OCI-LY1 (cell line): Measurements from ENCODE around the gene SAMD13.

Experiments
- H2AFZ ChIP-seq: fragments of 200-600 bp; sonication (generic), shearing (Covaris generic); 2 replicates; pipeline ENCODE4 v1.6.0; 2014; ENCODE audit warnings: antibody characterized with exemption, mild to moderate bottlenecking, low read length
- H3F3A ChIP-seq: fragments of 200-600 bp; sonication (generic), shearing (Covaris generic); 2 replicates; pipeline ENCODE4 v1.6.0; 2014; ENCODE audit warnings: mild to moderate bottlenecking, antibody characterized with exemption, low read length, moderate library complexity; ENCODE audit not compliant: insufficient read depth
- H3K27ac ChIP-seq: fragments of 200-600 bp; sonication (generic); 2 replicates; pipeline ENCODE4 v1.5.1; 2014; ENCODE audit warnings: low read length, mixed run types, mild to moderate bottlenecking, low read depth; ENCODE audit not compliant: poor library complexity, severe bottlenecking
- H3K27me3 ChIP-seq: fragments of 200-600 bp; sonication (generic); 2 replicates; pipeline ENCODE4 v1.6.0; 2014; ENCODE audit warnings: antibody characterized with exemption, mild to moderate bottlenecking, low read length, moderate library complexity; ENCODE audit not compliant: insufficient read depth
- H3K36me3 ChIP-seq: fragments of 200-600 bp; sonication (generic); 2 replicates; pipeline ENCODE4 v1.6.1; 2014; ENCODE audit warnings: mild to moderate bottlenecking, antibody characterized with exemption, low read length, moderate library complexity, mixed read lengths; ENCODE audit not compliant: insufficient read depth
- H3K4me1 ChIP-seq: fragments of 200-600 bp; sonication (generic); 2 replicates; pipeline ENCODE4 v1.5.1; 2014; ENCODE audit warnings: mild to moderate bottlenecking, low read length, moderate library complexity; ENCODE audit not compliant: insufficient read depth, severe bottlenecking
- H3K4me2 ChIP-seq: fragments of 200-600 bp; sonication (generic), shearing (Covaris generic); 2 replicates; pipeline ENCODE4 v1.6.1; 2014; ENCODE audit warnings: low read length
- H3K4me3 ChIP-seq: fragments of 200-600 bp; sonication (generic); 2 replicates; pipeline ENCODE4 v1.5.1; 2014; ENCODE audit warnings: low read length, low read depth, mild to moderate bottlenecking, mixed read lengths; ENCODE audit not compliant: poor library complexity, severe bottlenecking
- H3K79me2 ChIP-seq: fragments of 200-600 bp; shearing (Covaris generic); 2 replicates; pipeline ENCODE4 v1.6.1; 2016; ENCODE audit warnings: mixed run types, low read length, mixed read lengths; ENCODE audit not compliant: insufficient read depth
- H3K9ac ChIP-seq: fragments of 200-600 bp; sonication (generic), shearing (Covaris generic); 2 replicates; pipeline ENCODE4 v1.6.1; 2014; ENCODE audit warnings: mild to moderate bottlenecking, low read length, mixed read lengths
- H3K9me2 ChIP-seq: fragments of 200-600 bp; sonication (generic), shearing (Covaris generic); 2 replicates; pipeline ENCODE4 v1.6.1; 2014; ENCODE audit warnings: low read depth, mild to moderate bottlenecking, low read length, mixed read lengths
- H3K9me3 ChIP-seq: fragments of 200-600 bp; shearing (Covaris generic); 2 replicates; pipeline ENCODE4 v1.6.1; 2014; ENCODE audit warnings: low read length, mixed read lengths
- H4K20me1 ChIP-seq: fragments of 200-600 bp; sonication (generic), shearing (Covaris generic); 2 replicates; pipeline ENCODE4 v1.6.0; 2016; ENCODE audit warnings: mild to moderate bottlenecking, low read length; ENCODE audit not compliant: insufficient read depth
- EZH2 ChIP-seq: fragments of 200-600 bp; sonication (generic), shearing (Covaris generic); IDR thresholded peaks from 2 replicates; pipeline ENCODE4 v1.8.0; 2017; ENCODE audit warnings: borderline replicate concordance, mixed run types, mild to moderate bottlenecking, antibody characterized with exemption, low read length, moderate library complexity, mixed read lengths
- TF ChIP-seq, protein P1 (sequence below): fragments of 200-600 bp; sonication (generic), shearing (Covaris generic); IDR thresholded peaks from 2 replicates; pipeline ENCODE4 v1.5.1; 2017; ENCODE audit warnings: mild to moderate bottlenecking, antibody characterized with exemption, low read length, moderate library complexity, mixed read lengths

SAMD13 gene

GRCh38 chr1:84347932-84348555 is 46.5 kb downstream of the SAMD13 start:
- Histone ChIP-seq H3K9me2 (no peaks in the 10 kb centered on the region), H3K4me2 (no peak overlapping the region), H3K36me3 (no peaks in the 10 kb centered on the region), H3K9ac (no peak overlapping the region), H3K9me3 (no peaks in the 10 kb centered on the region), H3K4me1 (peaks cover 4% of the 10 kb centered on the region), H2AFZ (no peak overlapping the region), H3K4me3 (no peak overlapping the region), H4K20me1 (no peaks in the 10 kb centered on the region), H3K27ac (no peak overlapping the region), H3K79me2 (no peaks in the 10 kb centered on the region), H3K27me3 (no peaks in the 10 kb centered on the region), H3F3A (no peaks in the 10 kb centered on the region)
- no peak for TF ChIP-seq EZH2

GRCh38 chr1:84348759-84349158 is 47.3 kb downstream of the SAMD13 start:
- TF ChIP-seq, protein P1, sequence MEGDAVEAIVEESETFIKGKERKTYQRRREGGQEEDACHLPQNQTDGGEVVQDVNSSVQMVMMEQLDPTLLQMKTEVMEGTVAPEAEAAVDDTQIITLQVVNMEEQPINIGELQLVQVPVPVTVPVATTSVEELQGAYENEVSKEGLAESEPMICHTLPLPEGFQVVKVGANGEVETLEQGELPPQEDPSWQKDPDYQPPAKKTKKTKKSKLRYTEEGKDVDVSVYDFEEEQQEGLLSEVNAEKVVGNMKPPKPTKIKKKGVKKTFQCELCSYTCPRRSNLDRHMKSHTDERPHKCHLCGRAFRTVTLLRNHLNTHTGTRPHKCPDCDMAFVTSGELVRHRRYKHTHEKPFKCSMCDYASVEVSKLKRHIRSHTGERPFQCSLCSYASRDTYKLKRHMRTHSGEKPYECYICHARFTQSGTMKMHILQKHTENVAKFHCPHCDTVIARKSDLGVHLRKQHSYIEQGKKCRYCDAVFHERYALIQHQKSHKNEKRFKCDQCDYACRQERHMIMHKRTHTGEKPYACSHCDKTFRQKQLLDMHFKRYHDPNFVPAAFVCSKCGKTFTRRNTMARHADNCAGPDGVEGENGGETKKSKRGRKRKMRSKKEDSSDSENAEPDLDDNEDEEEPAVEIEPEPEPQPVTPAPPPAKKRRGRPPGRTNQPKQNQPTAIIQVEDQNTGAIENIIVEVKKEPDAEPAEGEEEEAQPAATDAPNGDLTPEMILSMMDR: no peak
- no peak for TF ChIP-seq EZH2
- Histone ChIP-seq H3K9me2 (no peaks in the 10 kb centered on the region), H3K9ac (no peak overlapping the region), H3K79me2 (no peaks in the 10 kb centered on the region), H3K4me1 (peaks cover 4% of the 10 kb centered on the region), H3K4me3 (no peak overlapping the region), H3K9me3 (no peaks in the 10 kb centered on the region), H2AFZ (no peak overlapping the region), H3K4me2 (no peak overlapping the region), H3K27me3 (no peaks in the 10 kb centered on the region), H4K20me1 (no peaks in the 10 kb centered on the region), H3K36me3 (no peaks in the 10 kb centered on the region), H3F3A (no peaks in the 10 kb centered on the region), H3K27ac (no peak overlapping the region)

GRCh38 chr1:84350104-84350503 is 48.6 kb downstream of the SAMD13 start:
- no peaks in the 10 kb centered on the region for H3K79me2 ChIP-seq

More at GRCh38 chr1:84350104-84350503, 48.6 kb downstream of the SAMD13 start:
- Histone ChIP-seq H3K9ac (no peak overlapping the region), H3K4me3 (no peak overlapping the region), H3K36me3 (no peaks in the 10 kb centered on the region), H2AFZ (no peak overlapping the region), H3K27me3 (no peaks in the 10 kb centered on the region), H3K27ac (no peak overlapping the region), H3K4me2 (no peak overlapping the region), H3K9me2 (no peaks in the 10 kb centered on the region), H3F3A (no peaks in the 10 kb centered on the region), H3K9me3 (no peaks in the 10 kb centered on the region), H3K4me1 (peaks cover 4% of the 10 kb centered on the region), H4K20me1 (no peaks in the 10 kb centered on the region)
- TF ChIP-seq, protein P1: no peak
- TF ChIP-seq EZH2: no peak
